ENCODE data around the gene PSME2.
A peak's percentile ranks its signal among the peaks of the same experiment; 100 is the strongest.

The PSME2 gene

DNA sequence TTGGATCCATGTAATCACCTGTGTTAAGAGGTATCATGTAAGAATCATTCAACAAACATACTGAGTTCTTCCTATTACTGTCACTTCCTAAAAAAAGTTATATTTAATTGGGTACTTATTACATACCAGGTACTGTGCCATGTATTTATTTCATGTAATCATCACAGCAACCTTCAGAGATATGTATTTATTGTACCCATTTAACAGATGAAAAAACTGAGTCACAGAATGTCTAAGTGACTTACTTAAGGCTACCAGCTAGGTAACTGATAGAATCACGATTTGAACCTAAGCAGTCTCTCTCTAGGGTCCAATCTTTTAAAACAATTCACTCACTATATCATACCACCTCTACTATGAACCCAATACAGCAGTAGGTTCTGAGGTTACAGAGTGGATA is 2.0 kb downstream of the PSME2 start:
- no peak overlapping the region for H2BK120ac ChIP-seq (ENCODE audit: low read depth, low read length)
- H3K4ac ChIP-seq (ENCODE audit: low read depth, low read length): no peak overlapping the region
- H3K27me3 ChIP-seq (ENCODE audit: insufficient read depth, low read length, poor library complexity): no peaks in the 10 kb centered on the region
- no peak overlapping the region for H3K4me2 ChIP-seq (ENCODE audit: low read length)
- no CpG with 5 or more reads among the region's 1 CpG for WGBS (ENCODE audit: extremely low coverage, insufficient coverage, low lambda C conversion rate)
- peaks cover 10% of the 10 kb centered on the region for H3K4me1 ChIP-seq (ENCODE audit: control insufficient read depth, low read depth, low read length)
- no peak overlapping the region for H3K9ac ChIP-seq (ENCODE audit: low read length)
- no peak overlapping the region for H2BK15ac ChIP-seq (replicated peaks; ENCODE audit: low read depth)
- no peak overlapping the region for H4K8ac ChIP-seq (ENCODE audit: low read depth, low read length)
- H4K5ac ChIP-seq (ENCODE audit: low read length): no peak overlapping the region
- H3K56ac ChIP-seq (ENCODE audit: low read length): no peak overlapping the region
- no peak overlapping the region for H3K23ac ChIP-seq (ENCODE audit: low read length)
- H2BK5ac ChIP-seq (ENCODE audit: low read length): no peak overlapping the region
- no peak overlapping the region for H3K18ac ChIP-seq (ENCODE audit: low read length)
- H3K36me3 ChIP-seq (ENCODE audit: control insufficient read depth, insufficient read depth, low read length): peaks cover 3% of the 10 kb centered on the region
- no peak for DNase-seq
- peaks cover 23% of the 10 kb centered on the region for H3K79me2 ChIP-seq (ENCODE audit: control insufficient read depth, insufficient read depth, low read length)
- H3K27ac ChIP-seq (ENCODE audit: low read depth, low read length): no peak overlapping the region
- no peak overlapping the region for H3K4me3 ChIP-seq (ENCODE audit: low read length)
- H3K79me1 ChIP-seq (ENCODE audit: low read length): peaks cover 21% of the 10 kb centered on the region
- no peak overlapping the region for H2AK5ac ChIP-seq (ENCODE audit: low read length)

DNA sequence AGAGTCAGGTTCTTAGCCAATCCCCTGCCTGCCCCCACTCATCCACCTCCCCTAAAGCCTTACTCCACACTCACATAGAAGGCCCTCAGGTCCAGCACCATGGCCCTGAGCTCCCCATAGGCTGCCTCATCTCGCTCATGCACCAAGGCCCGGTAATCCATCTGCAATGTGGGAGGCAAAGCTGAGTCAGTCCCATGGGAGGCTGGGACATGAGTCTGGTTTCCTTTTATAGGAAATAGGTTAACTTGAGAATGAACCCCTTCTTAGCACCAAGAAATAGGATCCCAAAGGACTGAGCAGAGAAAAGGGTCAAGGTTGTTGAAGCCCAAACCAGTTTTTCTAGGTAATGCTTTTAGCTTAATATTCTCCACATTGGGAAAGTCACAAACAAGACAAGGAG is 2.9 kb downstream of the PSME2 start:
- DNase-seq: no peak
- H3K56ac ChIP-seq (ENCODE audit: low read length): no peak overlapping the region

DNA sequence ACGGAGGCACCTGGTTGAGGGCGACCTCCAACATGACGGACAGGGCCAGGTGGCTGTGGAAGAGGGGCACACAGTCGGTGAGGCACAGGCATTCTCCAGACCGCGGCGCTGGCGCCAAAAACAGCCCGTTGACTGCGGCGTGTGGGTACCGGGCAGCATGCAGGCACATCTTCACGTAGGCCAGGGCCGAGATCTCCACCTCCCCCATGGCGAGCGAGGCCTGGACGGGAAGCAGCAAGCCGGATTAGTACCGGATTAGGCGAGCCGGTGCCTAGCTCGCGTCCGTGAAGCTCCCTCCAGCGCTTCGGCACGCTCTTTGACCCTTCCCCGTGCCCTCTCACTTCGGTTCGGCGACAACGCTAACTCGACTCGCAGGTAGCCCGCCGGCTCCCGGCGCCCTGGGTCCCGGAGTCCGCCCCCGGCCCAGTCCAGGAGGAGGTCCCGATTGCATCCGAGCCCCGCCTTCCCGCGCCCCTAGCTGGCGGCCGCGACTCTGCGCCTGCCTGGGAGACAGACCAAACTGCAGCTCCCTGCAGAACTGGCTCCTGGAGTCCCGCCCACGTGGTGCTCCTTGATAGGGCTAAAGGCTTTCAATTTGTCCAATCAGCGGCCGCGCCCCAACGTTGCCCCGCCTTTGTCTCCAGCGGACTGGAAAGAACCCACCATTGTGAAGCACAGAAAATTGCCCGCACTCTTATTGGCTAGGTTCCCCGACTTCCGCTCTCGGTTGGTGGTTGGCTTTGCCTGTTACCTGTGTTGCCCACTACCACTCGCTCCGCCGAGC is 5.1 kb downstream of the PSME2 start, which contains the start of gene EMC9:
Gene EMC9, minus strand, starts transcription at position 495 of the 784 bp plus-strand sequence. Its CDS starts 287 bp downstream, at position 208.
- no CpG with 5 or more reads among the region's 65 CpGs for WGBS (ENCODE audit: extremely low coverage, insufficient coverage, low lambda C conversion rate)
- Histone ChIP-seq H3K27me3 (ENCODE audit: insufficient read depth, low read length, poor library complexity) (no peaks in the 10 kb centered on the region), H2AK5ac (ENCODE audit: low read length) (peak within 1 kb of the TSS; percentile 64), H3K23ac (ENCODE audit: low read length) (peak within 1 kb of the TSS; percentile 74), H3K9ac (ENCODE audit: low read length) (peak within 1 kb of the TSS; percentile 100), H3K56ac (ENCODE audit: low read length) (peak within 1 kb of the TSS; percentile 100), H3K36me3 (ENCODE audit: control insufficient read depth, insufficient read depth, low read length) (peaks cover 5% of the 10 kb centered on the region), H3K27ac (ENCODE audit: low read depth, low read length) (peak within 1 kb of the TSS; percentile 95), H2BK15ac (replicated peaks; ENCODE audit: low read depth) (no peak within 1 kb of the TSS), H4K8ac (ENCODE audit: low read depth, low read length) (peak within 1 kb of the TSS; percentile 31), H3K79me2 (ENCODE audit: control insufficient read depth, insufficient read depth, low read length) (peaks cover 13% of the 10 kb centered on the region), H4K5ac (ENCODE audit: low read length) (no peak within 1 kb of the TSS), H3K4ac (ENCODE audit: low read depth, low read length) (peak within 1 kb of the TSS; percentile 49), H2BK5ac (ENCODE audit: low read length) (peak within 1 kb of the TSS; percentile 99), H3K79me1 (ENCODE audit: low read length) (peaks cover 13% of the 10 kb centered on the region), H3K18ac (ENCODE audit: low read length) (peak within 1 kb of the TSS; percentile 63), H3K4me2 (ENCODE audit: low read length) (peak within 1 kb of the TSS; percentile 91), H3K4me3 (ENCODE audit: low read length) (peak within 1 kb of the TSS; percentile 98), H2BK120ac (ENCODE audit: low read depth, low read length) (no peak within 1 kb of the TSS), H3K4me1 (ENCODE audit: control insufficient read depth, low read depth, low read length) (peaks cover 9% of the 10 kb centered on the region)
- peak; percentile 100 for DNase-seq

More for the DNA sequence above, 2.9 kb downstream of the PSME2 start:
- Histone ChIP-seq H2BK15ac (replicated peaks; ENCODE audit: low read depth) (no peak overlapping the region), H2BK120ac (ENCODE audit: low read depth, low read length) (no peak overlapping the region), H3K4ac (ENCODE audit: low read depth, low read length) (no peak overlapping the region), H2BK5ac (ENCODE audit: low read length) (no peak overlapping the region), H3K4me1 (ENCODE audit: control insufficient read depth, low read depth, low read length) (peaks cover 10% of the 10 kb centered on the region), H3K9ac (ENCODE audit: low read length) (no peak overlapping the region), H4K8ac (ENCODE audit: low read depth, low read length) (no peak overlapping the region), H3K18ac (ENCODE audit: low read length) (no peak overlapping the region), H2AK5ac (ENCODE audit: low read length) (no peak overlapping the region), H4K5ac (ENCODE audit: low read length) (no peak overlapping the region), H3K36me3 (ENCODE audit: control insufficient read depth, insufficient read depth, low read length) (peaks cover 4% of the 10 kb centered on the region), H3K79me2 (ENCODE audit: control insufficient read depth, insufficient read depth, low read length) (peaks cover 24% of the 10 kb centered on the region), H3K4me2 (ENCODE audit: low read length) (no peak overlapping the region), H3K79me1 (ENCODE audit: low read length) (peaks cover 21% of the 10 kb centered on the region), H3K23ac (ENCODE audit: low read length) (no peak overlapping the region), H3K27me3 (ENCODE audit: insufficient read depth, low read length, poor library complexity) (no peaks in the 10 kb centered on the region), H3K27ac (ENCODE audit: low read depth, low read length) (no peak overlapping the region), H3K4me3 (ENCODE audit: low read length) (no peak overlapping the region)
- WGBS (ENCODE audit: extremely low coverage, insufficient coverage, low lambda C conversion rate): no CpG with 5 or more reads among the region's 2 CpGs

DNA sequence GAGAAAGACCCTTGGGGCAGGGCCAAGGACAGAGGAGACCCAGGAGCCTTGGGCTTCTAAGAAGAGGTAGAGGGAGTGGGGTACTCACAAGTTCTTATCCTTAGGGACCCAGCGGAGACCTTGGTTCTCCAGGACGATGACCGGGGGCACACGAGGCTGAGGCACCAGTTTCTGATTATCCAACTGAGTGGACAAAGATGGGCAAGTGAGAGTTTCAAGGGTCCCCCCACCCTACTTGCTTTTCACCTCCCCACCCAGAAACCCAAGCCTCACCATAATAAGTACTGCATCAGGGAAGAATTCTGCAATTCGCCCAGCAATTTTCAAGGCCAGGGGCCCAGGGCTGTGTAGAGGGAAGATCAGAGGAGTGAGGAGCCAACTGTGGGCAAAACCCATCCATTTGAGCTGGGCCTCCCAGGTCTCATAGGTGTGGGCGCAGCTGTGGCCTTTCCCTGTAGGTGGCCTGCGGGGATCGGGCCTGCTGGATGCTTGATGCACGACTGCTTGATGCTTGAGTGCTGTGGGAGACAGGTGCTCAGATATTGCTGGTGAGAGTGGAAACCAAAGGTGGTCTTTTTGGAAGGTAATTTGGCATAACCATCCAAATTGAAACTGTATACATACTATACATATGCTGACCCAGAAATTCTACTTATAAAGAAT is 7.0 kb downstream of the PSME2 start:
- peaks cover 5% of the 10 kb centered on the region for H3K36me3 ChIP-seq (ENCODE audit: control insufficient read depth, insufficient read depth, low read length)
- peaks cover 4% of the 10 kb centered on the region for H3K4me1 ChIP-seq (ENCODE audit: control insufficient read depth, low read depth, low read length)
- H3K27me3 ChIP-seq (ENCODE audit: insufficient read depth, low read length, poor library complexity): no peaks in the 10 kb centered on the region
- no peak overlapping the region for H2AK5ac ChIP-seq (ENCODE audit: low read length)
- peak overlapping the region; percentile 38 for H3K56ac ChIP-seq (ENCODE audit: low read length)
- H3K4ac ChIP-seq (ENCODE audit: low read depth, low read length): no peak overlapping the region
- H4K5ac ChIP-seq (ENCODE audit: low read length): no peak overlapping the region
- H3K9ac ChIP-seq (ENCODE audit: low read length): peak overlapping the region; percentile 36
- peaks cover 13% of the 10 kb centered on the region for H3K79me2 ChIP-seq (ENCODE audit: control insufficient read depth, insufficient read depth, low read length)
- H3K4me3 ChIP-seq (ENCODE audit: low read length): no peak overlapping the region
- no CpG with 5 or more reads among the region's 9 CpGs for WGBS (ENCODE audit: extremely low coverage, insufficient coverage, low lambda C conversion rate)
- no peak overlapping the region for H3K23ac ChIP-seq (ENCODE audit: low read length)
- no peak overlapping the region for H2BK5ac ChIP-seq (ENCODE audit: low read length)
- H3K27ac ChIP-seq (ENCODE audit: low read depth, low read length): no peak overlapping the region
- peaks cover 9% of the 10 kb centered on the region for H3K79me1 ChIP-seq (ENCODE audit: low read length)
- no peak overlapping the region for H2BK15ac ChIP-seq (replicated peaks; ENCODE audit: low read depth)
- no peak for DNase-seq
- H4K8ac ChIP-seq (ENCODE audit: low read depth, low read length): no peak overlapping the region
- no peak overlapping the region for H3K18ac ChIP-seq (ENCODE audit: low read length)
- H3K4me2 ChIP-seq (ENCODE audit: low read length): no peak overlapping the region
- H2BK120ac ChIP-seq (ENCODE audit: low read depth, low read length): no peak overlapping the region

DNA sequence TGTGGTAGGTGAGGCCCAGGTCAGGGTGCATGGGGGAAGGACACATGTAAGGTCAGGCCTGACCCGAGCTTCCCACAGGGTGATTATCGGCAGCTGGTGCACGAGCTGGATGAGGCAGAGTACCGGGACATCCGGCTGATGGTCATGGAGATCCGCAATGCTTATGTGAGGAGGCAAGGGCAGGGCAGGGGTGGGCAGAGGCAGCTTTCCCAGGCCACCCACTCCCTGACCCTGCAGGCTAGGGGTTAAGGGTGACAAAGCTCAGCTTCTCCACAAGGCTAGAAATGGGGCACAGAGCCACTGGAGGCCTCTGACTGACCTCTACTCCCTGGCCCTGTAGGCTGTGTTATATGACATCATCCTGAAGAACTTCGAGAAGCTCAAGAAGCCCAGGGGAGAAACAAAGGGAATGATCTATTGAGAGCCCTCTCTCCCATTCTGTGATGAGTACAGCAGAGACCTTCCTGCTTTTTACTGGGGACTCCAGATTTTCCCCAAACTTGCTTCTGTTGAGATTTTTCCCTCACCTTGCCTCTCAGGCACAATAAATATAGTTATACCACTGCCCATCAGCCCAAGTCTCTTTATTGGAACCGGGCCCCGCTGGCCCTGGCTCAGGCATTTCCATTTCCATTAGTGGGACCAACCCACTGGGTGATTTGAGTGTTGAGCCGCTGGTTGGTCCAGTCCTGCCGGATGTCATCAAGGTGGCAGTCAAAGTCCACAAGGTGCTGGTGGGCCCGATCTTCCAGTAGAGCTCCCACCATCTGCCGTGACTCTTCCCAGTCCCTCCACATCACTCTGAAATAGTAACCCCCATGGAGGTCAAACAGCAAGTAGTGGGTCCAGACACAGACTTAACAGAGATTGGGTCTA is 7.8 kb downstream of the PSME2 start:
- DNase-seq: no peak
- Histone ChIP-seq H3K4ac (ENCODE audit: low read depth, low read length) (no peak overlapping the region), H3K36me3 (ENCODE audit: control insufficient read depth, insufficient read depth, low read length) (peaks cover 5% of the 10 kb centered on the region), H4K5ac (ENCODE audit: low read length) (no peak overlapping the region), H2BK120ac (ENCODE audit: low read depth, low read length) (no peak overlapping the region), H3K4me1 (ENCODE audit: control insufficient read depth, low read depth, low read length) (peaks cover 4% of the 10 kb centered on the region), H3K4me3 (ENCODE audit: low read length) (no peak overlapping the region), H4K8ac (ENCODE audit: low read depth, low read length) (no peak overlapping the region), H2BK15ac (replicated peaks; ENCODE audit: low read depth) (no peak overlapping the region), H3K4me2 (ENCODE audit: low read length) (no peak overlapping the region), H3K18ac (ENCODE audit: low read length) (no peak overlapping the region), H2BK5ac (ENCODE audit: low read length) (no peak overlapping the region), H3K27ac (ENCODE audit: low read depth, low read length) (no peak overlapping the region), H3K27me3 (ENCODE audit: insufficient read depth, low read length, poor library complexity) (no peaks in the 10 kb centered on the region), H3K9ac (ENCODE audit: low read length) (no peak overlapping the region), H3K79me2 (ENCODE audit: control insufficient read depth, insufficient read depth, low read length) (peaks cover 13% of the 10 kb centered on the region), H3K56ac (ENCODE audit: low read length) (no peak overlapping the region), H3K23ac (ENCODE audit: low read length) (no peak overlapping the region), H2AK5ac (ENCODE audit: low read length) (no peak overlapping the region), H3K79me1 (ENCODE audit: low read length) (peaks cover 9% of the 10 kb centered on the region)
- no CpG with 5 or more reads among the region's 13 CpGs for WGBS (ENCODE audit: extremely low coverage, insufficient coverage, low lambda C conversion rate)
